Endothelial cell of umbilical vein (primary cell): ENCODE measurements around the gene LMF1.

Source experiments
- CTCF ChIP-seq, 2 donors: IDR thresholded peaks; 1 replicate in 1 of 2; 2 replicates in 1 of 2; pipeline ENCODE4 v1.5.1; 2011; ENCODE audit warnings: low read length in 2 of 2, mild to moderate bottlenecking in 2 of 2, moderate library complexity in 2 of 2, control low read depth in 1 of 2, inconsistent platforms in 1 of 2, low read depth in 1 of 2; ENCODE audit not compliant: insufficient read depth in 1 of 2; ENCODE audit errors: extremely low read depth in 1 of 2
- EZH2 ChIP-seq: IDR thresholded peaks from 2 replicates; pipeline ENCODE4 v1.6.1; 2012; ENCODE audit warnings: borderline replicate concordance, low read depth, mild to moderate bottlenecking, moderate library complexity, low read length, inconsistent platforms; ENCODE audit not compliant: severe bottlenecking
- GATA2 ChIP-seq: IDR thresholded peaks from 2 replicates; pipeline ENCODE4 v1.7.0; 2011; ENCODE audit warnings: low read depth, mild to moderate bottlenecking, moderate library complexity, mixed read lengths, low read length; ENCODE audit not compliant: insufficient read length, insufficient read depth
- JUN ChIP-seq: IDR thresholded peaks from 2 replicates; pipeline ENCODE4 v1.6.1; 2011; ENCODE audit warnings: borderline replicate concordance, low read depth; ENCODE audit not compliant: insufficient read length, insufficient read depth
- MAX ChIP-seq: IDR thresholded peaks from 2 replicates; pipeline ENCODE4 v1.6.1; 2011; ENCODE audit not compliant: insufficient read depth, insufficient read length
- MYC ChIP-seq: IDR thresholded peaks from one replicate; pipeline ENCODE4 v1.6.1; 2011; ENCODE audit warnings: mild to moderate bottlenecking, low read depth, low read length
- POLR2A ChIP-seq: IDR thresholded peaks from 2 replicates; pipeline ENCODE4 v1.6.1; 2012; ENCODE audit warnings: low read depth, mild to moderate bottlenecking, control low read depth, low read length
- POLR2AphosphoS5 ChIP-seq: IDR thresholded peaks from 2 replicates; pipeline ENCODE4 v1.6.1; 2012; ENCODE audit warnings: low read depth, mild to moderate bottlenecking, control low read depth, low read length, moderate library complexity; ENCODE audit not compliant: insufficient read depth

GRCh38 chr16:1010815-1011214 lies 40.0 kb upstream of the LMF1 start:
- TF ChIP-seq CTCF (IDR thresholded peaks at IDR 0.05; ENCODE audit: extremely low read depth in 1 of 2, insufficient read depth in 1 of 2, low read depth in 1 of 2, low read length in 2 of 2) = no peak
- no peak for TF ChIP-seq EZH2
- no peak for TF ChIP-seq POLR2A
- TF ChIP-seq MAX = no peak
- no peak for TF ChIP-seq POLR2AphosphoS5
- no peak for TF ChIP-seq GATA2
- no peak for TF ChIP-seq MYC
- no peak for TF ChIP-seq JUN
